SK-N-SH treated with all-trans-retinoic acid at 6 μM for 48 hours (cell line): ENCODE data around the gene IL6ST.

ENCODE experiments used
- ATAC-seq: fragments of 200-7000 bp; cut with Tn5 transposase; 3 replicates; pipeline ENCODE4 v1.9.1; 2020; ENCODE audit warnings: mild to moderate bottlenecking, moderate library complexity
- ARNTL ChIP-seq: fragments of 450-650 bp; formaldehyde crosslinking; IDR thresholded peaks from 2 replicates; pipeline ENCODE4 v1.5.0; 2020; ENCODE audit warnings: low read depth, mild to moderate bottlenecking, moderate library complexity, borderline replicate concordance
- BACH2 ChIP-seq: fragments of 250-450 bp; sonication (Bioruptor Pico); IDR thresholded peaks from 2 replicates; pipeline ENCODE4 v1.9.0; 2021; ENCODE audit warnings: mild to moderate bottlenecking, borderline replicate concordance
- CSRNP3 ChIP-seq: fragments of 250-450 bp; sonication (Bioruptor Pico); IDR thresholded peaks from 2 replicates; pipeline ENCODE4 v1.5.1; 2021; ENCODE audit warnings: mild to moderate bottlenecking, moderate library complexity
- ISL1 ChIP-seq: fragments of 250-450 bp; sonication (Bioruptor Pico); IDR thresholded peaks from 2 replicates; pipeline ENCODE4 v2.1.2; 2022; ENCODE audit warnings: mild to moderate bottlenecking, moderate library complexity
- OSR1 ChIP-seq: fragments of 250-450 bp; sonication (Bioruptor Pico); IDR thresholded peaks from 2 replicates; pipeline ENCODE4 v1.8.0; 2022; ENCODE audit warnings: moderate library complexity, mild to moderate bottlenecking, inconsistent platforms
- PPARA ChIP-seq: fragments of 250-450 bp; sonication (Bioruptor Pico); IDR thresholded peaks from 2 replicates; pipeline ENCODE4 v1.5.0; 2020; ENCODE audit warnings: mild to moderate bottlenecking, borderline replicate concordance
- RARB ChIP-seq: fragments of 250-450 bp; sonication (Bioruptor Pico); IDR thresholded peaks from 2 replicates; pipeline ENCODE4 v1.8.0; 2021; ENCODE audit warnings: mild to moderate bottlenecking, moderate library complexity
- SNAI2 ChIP-seq: fragments of 250-450 bp; sonication (Bioruptor Pico); IDR thresholded peaks from 2 replicates; pipeline ENCODE4 v1.5.0; 2020; ENCODE audit warnings: mild to moderate bottlenecking, moderate library complexity
- TCF4 ChIP-seq: fragments of 250-450 bp; sonication (Bioruptor Pico); IDR thresholded peaks from 2 replicates; pipeline ENCODE4 v1.8.0; 2021; ENCODE audit warnings: mild to moderate bottlenecking, moderate library complexity, borderline replicate concordance
- TOX ChIP-seq: fragments of 250-450 bp; sonication (Bioruptor Pico); IDR thresholded peaks from 2 replicates; pipeline ENCODE4 v1.8.0; 2021; ENCODE audit warnings: mild to moderate bottlenecking, moderate library complexity, borderline replicate concordance
- ZC3H10 ChIP-seq: fragments of 250-450 bp; sonication (Bioruptor Pico); IDR thresholded peaks from 2 replicates; pipeline ENCODE4 v1.5.1; 2021; ENCODE audit warnings: mild to moderate bottlenecking, moderate library complexity
- ZFP30 ChIP-seq: fragments of 450-650 bp; formaldehyde crosslinking; IDR thresholded peaks from 2 replicates; pipeline ENCODE4 v1.5.0; 2022; ENCODE audit warnings: mild to moderate bottlenecking, moderate library complexity
- ZNF565 ChIP-seq: fragments of 450-650 bp; formaldehyde crosslinking; conservative IDR thresholded peaks from 2 replicates; pipeline ENCODE4 v1.5.0; 2020; ENCODE audit warnings: low read depth, mild to moderate bottlenecking, moderate library complexity
- ZNF70 ChIP-seq: fragments of 450-650 bp; formaldehyde crosslinking; IDR thresholded peaks from 2 replicates; pipeline ENCODE4 v1.5.0; 2020; ENCODE audit warnings: mild to moderate bottlenecking, moderate library complexity
- ZNF8 ChIP-seq: fragments of 450-650 bp; formaldehyde crosslinking; IDR thresholded peaks from 2 replicates; pipeline ENCODE4 v1.5.0; 2020; ENCODE audit warnings: mild to moderate bottlenecking, moderate library complexity
- TF ChIP-seq, protein P1 (sequence below): fragments of 250-450 bp; sonication (Bioruptor Pico); IDR thresholded peaks from 2 replicates; pipeline ENCODE4 v1.8.0; 2020; ENCODE audit warnings: mild to moderate bottlenecking, moderate library complexity, borderline replicate concordance
- TF ChIP-seq, protein P2 (sequence below): fragments of 250-450 bp; sonication (Bioruptor Pico); IDR thresholded peaks from 2 replicates; pipeline ENCODE4 v1.8.0; 2021; ENCODE audit warnings: low read depth, mild to moderate bottlenecking, moderate library complexity, borderline replicate concordance
- TF ChIP-seq, protein P3 (sequence below): fragments of 250-450 bp; sonication (Bioruptor Pico); IDR thresholded peaks from 2 replicates; pipeline ENCODE4 v1.5.1; 2020; ENCODE audit warnings: low read depth, mild to moderate bottlenecking, moderate library complexity

Gene IL6ST

GRCh38 chr5:55933377-55934114 lies 61.2 kb downstream of the IL6ST start:
- ATAC-seq: no peak
- TF ChIP-seq ISL1 (CRISPR knock-in tag): no peak
- no peak for TF ChIP-seq SNAI2 (CRISPR knock-in tag)
- no peak for TF ChIP-seq PPARA (CRISPR knock-in tag)

DNA sequence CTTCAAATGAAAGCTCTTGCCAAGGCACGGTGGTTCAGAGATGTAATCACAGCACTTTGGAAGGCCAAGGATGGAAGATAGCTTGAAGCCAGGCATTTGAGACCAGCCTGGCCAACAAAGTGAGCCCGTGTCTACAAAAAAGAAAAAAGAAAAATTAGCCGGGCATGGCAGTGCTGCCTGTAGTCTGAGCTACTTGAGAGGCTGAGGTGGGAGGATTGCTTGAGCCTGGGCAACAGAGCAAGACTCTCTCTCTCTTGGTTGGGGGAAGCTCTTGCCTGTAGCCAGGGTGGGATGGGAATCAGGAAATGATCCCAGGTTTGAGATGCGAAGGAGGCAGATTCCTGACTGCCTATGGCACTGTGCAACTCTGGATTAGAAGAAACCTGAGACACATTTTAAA lies 62.1 kb downstream of the IL6ST start:
- ATAC-seq: no peak
- TF ChIP-seq CSRNP3 (CRISPR knock-in tag): no peak
- TF ChIP-seq ZC3H10 (CRISPR knock-in tag): no peak
- no peak for TF ChIP-seq SNAI2 (CRISPR knock-in tag)
- TF ChIP-seq ZFP30 (CRISPR knock-in tag): no peak
- no peak for TF ChIP-seq TOX
- TF ChIP-seq, protein P1, sequence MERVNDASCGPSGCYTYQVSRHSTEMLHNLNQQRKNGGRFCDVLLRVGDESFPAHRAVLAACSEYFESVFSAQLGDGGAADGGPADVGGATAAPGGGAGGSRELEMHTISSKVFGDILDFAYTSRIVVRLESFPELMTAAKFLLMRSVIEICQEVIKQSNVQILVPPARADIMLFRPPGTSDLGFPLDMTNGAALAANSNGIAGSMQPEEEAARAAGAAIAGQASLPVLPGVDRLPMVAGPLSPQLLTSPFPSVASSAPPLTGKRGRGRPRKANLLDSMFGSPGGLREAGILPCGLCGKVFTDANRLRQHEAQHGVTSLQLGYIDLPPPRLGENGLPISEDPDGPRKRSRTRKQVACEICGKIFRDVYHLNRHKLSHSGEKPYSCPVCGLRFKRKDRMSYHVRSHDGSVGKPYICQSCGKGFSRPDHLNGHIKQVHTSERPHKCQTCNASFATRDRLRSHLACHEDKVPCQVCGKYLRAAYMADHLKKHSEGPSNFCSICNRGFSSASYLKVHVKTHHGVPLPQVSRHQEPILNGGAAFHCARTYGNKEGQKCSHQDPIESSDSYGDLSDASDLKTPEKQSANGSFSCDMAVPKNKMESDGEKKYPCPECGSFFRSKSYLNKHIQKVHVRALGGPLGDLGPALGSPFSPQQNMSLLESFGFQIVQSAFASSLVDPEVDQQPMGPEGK (CRISPR knock-in tag): no peak
- no peak for TF ChIP-seq RARB (CRISPR knock-in tag)
- no peak for TF ChIP-seq TCF4 (CRISPR knock-in tag)
- TF ChIP-seq OSR1 (CRISPR knock-in tag): no peak

GRCh38 chr5:55929020-55929799 lies 65.6 kb downstream of the IL6ST start:
- ATAC-seq: no peak
- TF ChIP-seq ZFP30 (CRISPR knock-in tag) (no peak), ISL1 (CRISPR knock-in tag) (no peak), PPARA (CRISPR knock-in tag) (no peak), TCF4 (CRISPR knock-in tag) (no peak), OSR1 (CRISPR knock-in tag) (no peak), SNAI2 (CRISPR knock-in tag) (no peak), RARB (CRISPR knock-in tag) (no peak), ZNF70 (CRISPR knock-in tag) (no peak), BACH2 (no peak), ZNF565 (CRISPR knock-in tag) (no peak), ZNF8 (CRISPR knock-in tag) (no peak), TOX (no peak), ZC3H10 (CRISPR knock-in tag) (no peak), ARNTL (CRISPR knock-in tag) (no peak)
- TF ChIP-seq, protein P2, sequence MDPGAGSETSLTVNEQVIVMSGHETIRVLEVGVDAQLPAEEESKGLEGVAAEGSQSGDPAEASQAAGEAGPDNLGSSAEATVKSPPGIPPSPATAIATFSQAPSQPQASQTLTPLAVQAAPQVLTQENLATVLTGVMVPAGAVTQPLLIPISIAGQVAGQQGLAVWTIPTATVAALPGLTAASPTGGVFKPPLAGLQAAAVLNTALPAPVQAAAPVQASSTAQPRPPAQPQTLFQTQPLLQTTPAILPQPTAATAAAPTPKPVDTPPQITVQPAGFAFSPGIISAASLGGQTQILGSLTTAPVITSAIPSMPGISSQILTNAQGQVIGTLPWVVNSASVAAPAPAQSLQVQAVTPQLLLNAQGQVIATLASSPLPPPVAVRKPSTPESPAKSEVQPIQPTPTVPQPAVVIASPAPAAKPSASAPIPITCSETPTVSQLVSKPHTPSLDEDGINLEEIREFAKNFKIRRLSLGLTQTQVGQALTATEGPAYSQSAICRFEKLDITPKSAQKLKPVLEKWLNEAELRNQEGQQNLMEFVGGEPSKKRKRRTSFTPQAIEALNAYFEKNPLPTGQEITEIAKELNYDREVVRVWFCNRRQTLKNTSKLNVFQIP: no peak
- TF ChIP-seq, protein P3, sequence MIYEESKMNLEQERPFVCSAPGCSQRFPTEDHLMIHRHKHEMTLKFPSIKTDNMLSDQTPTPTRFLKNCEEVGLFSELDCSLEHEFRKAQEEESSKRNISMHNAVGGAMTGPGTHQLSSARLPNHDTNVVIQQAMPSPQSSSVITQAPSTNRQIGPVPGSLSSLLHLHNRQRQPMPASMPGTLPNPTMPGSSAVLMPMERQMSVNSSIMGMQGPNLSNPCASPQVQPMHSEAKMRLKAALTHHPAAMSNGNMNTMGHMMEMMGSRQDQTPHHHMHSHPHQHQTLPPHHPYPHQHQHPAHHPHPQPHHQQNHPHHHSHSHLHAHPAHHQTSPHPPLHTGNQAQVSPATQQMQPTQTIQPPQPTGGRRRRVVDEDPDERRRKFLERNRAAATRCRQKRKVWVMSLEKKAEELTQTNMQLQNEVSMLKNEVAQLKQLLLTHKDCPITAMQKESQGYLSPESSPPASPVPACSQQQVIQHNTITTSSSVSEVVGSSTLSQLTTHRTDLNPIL (CRISPR knock-in tag): no peak
- TF ChIP-seq, protein P1 (CRISPR knock-in tag): no peak
- TF ChIP-seq, all 23 proteins: peak for 0
